ENCODE results near the gene WDR70.
"Not testable (repeated sequence)": the region's sequence is repeated elsewhere in the genome, so short reads cannot be mapped to it uniquely, and the experiment has no call there.

DNA sequence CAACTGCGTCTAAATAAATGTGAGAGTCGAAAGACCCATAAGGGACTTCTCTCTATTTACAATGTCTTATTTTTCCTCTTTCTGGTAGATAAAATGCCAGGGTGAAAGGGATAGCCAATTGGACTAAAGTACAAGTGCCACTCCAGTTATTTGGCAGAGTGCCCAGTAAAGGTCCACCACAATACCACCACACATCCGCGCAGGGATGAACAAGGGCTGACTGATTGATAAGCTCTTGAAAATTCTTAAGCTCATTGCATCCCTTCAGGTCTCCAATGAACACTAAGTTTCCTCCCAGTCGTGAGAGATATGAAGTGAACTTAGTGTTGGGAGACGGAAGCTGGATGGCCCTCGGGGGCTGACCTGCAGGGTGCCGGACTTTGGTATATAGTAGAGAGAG, 402.3 kb downstream of the WDR70 start:
- TF ChIP-seq, protein P1, sequence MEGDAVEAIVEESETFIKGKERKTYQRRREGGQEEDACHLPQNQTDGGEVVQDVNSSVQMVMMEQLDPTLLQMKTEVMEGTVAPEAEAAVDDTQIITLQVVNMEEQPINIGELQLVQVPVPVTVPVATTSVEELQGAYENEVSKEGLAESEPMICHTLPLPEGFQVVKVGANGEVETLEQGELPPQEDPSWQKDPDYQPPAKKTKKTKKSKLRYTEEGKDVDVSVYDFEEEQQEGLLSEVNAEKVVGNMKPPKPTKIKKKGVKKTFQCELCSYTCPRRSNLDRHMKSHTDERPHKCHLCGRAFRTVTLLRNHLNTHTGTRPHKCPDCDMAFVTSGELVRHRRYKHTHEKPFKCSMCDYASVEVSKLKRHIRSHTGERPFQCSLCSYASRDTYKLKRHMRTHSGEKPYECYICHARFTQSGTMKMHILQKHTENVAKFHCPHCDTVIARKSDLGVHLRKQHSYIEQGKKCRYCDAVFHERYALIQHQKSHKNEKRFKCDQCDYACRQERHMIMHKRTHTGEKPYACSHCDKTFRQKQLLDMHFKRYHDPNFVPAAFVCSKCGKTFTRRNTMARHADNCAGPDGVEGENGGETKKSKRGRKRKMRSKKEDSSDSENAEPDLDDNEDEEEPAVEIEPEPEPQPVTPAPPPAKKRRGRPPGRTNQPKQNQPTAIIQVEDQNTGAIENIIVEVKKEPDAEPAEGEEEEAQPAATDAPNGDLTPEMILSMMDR (IDR thresholded peaks at IDR 0.05), result not testable (repeated sequence)
- TF ChIP-seq POLR2A (IDR thresholded peaks at IDR 0.05), result not testable (repeated sequence)

All from uterus (tissue), 2 donors.